ENCODE measurements around the gene BCL11B.

BCL11B gene

GRCh38 chr14:99159341-99160340 lies 112.4 kb downstream of the BCL11B start:
- no peak for DNase-seq (ENCODE audit: extremely low spot score)
- ChIA-PET CTCF (interaction anchor here (2.0 kb wide), 1 partner anchor 11 kb away, joined by 7 read pairs; no protein-coding TSS in a partner anchor), POLR2A (no interaction called here)
- TF ChIP-seq CTCF (IDR thresholded peaks at IDR 0.05; ENCODE audit: control extremely low read depth, extremely low read depth, low read depth, missing control alignments), result no peak

DNA sequence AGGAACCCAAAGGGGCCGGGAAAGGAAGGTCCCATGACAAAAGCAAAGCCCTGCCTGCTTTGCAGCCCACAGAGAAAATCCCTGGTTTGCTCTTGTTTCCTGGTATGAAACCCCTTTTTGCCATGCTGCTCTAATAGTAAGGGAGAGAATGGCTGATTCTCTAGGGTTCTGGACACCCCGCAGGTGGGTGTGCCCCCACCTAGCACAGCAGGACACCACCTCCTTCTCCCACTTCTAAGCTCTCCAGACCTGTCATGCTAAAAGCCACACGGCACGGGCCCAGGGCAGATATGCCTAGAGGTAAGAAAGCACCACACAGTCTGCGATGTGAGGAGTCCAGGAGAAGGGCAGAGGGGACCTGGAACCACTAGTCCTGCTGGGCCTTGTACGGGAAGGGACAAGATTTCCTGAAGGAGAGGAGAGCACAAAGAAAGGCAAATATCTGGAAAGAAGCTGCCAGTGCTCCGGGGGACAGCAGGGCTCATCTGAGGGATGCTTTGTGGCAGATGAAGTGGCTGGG lies 113.3 kb downstream of the BCL11B start:
- ChIA-PET POLR2A (no interaction called here), CTCF (no interaction called here)
- no peak for TF ChIP-seq CTCF (IDR thresholded peaks at IDR 0.05; ENCODE audit: control extremely low read depth, extremely low read depth, low read depth, missing control alignments)
- DNase-seq (ENCODE audit: extremely low spot score), result no peak

DNA sequence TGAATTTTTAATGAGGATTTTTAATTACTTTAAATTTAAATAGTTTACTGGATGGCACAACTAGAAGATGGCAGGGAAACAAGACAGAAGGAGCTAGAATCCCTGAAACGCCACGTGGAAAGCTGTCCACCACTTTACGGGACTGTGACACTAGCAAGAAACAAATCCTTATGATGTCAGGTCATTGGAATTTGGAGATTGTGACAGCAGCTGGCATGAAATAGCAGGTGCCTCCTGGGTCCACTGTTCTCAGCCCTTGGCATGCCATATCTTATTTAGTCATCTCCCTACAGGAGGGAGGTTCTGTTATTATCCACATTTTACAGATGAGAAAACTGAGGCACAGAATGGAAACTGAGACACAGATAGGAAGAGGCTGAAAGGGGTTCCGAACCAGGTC lies 113.8 kb downstream of the BCL11B start:
- POLR2A ChIA-PET, result no interaction called here
- CTCF ChIA-PET, result no interaction called here
- TF ChIP-seq CTCF (IDR thresholded peaks at IDR 0.05; ENCODE audit: control extremely low read depth, extremely low read depth, low read depth, missing control alignments), result no peak
- DNase-seq (ENCODE audit: extremely low spot score), result no peak

DNA sequence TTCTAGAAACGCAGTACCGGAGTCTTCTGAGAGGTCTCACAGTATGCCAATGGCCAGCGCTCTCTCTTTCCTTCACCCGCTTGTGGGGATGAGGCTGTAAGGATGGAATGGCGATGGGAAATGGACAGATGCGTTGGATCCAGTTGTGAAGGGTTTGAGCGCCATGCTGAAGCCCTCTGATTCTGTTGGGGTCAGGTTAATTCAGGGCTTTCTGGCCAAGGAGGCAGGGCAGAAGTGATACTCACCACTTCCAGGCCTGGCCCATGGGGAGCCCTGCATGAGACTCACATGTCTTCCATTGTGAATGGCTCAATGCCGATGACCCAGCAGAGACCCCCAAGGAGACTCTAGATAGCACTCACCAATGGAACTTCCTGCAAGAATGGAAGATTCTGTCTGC lies 114.3 kb downstream of the BCL11B start:
- ChIA-PET POLR2A (no interaction called here), CTCF (no interaction called here)
- no peak for TF ChIP-seq CTCF (IDR thresholded peaks at IDR 0.05; ENCODE audit: control extremely low read depth, extremely low read depth, low read depth, missing control alignments)
- DNase-seq (ENCODE audit: extremely low spot score), result no peak

- ChIA-PET CTCF (no interaction called here), POLR2A (no interaction called here)
- DNase-seq (ENCODE audit: extremely low spot score), result no peak
- no peak for TF ChIP-seq CTCF (IDR thresholded peaks at IDR 0.05; ENCODE audit: control extremely low read depth, extremely low read depth, low read depth, missing control alignments)
These were observed 114.8 kb downstream of the BCL11B start for GRCh38 chr14:99157246-99157645.

GRCh38 chr14:99156814-99157213 lies 115.2 kb downstream of the BCL11B start:
- POLR2A ChIA-PET, result no interaction called here

More at GRCh38 chr14:99156814-99157213, 115.2 kb downstream of the BCL11B start:
- CTCF ChIA-PET, result no interaction called here
- no peak for TF ChIP-seq CTCF (IDR thresholded peaks at IDR 0.05; ENCODE audit: control extremely low read depth, extremely low read depth, low read depth, missing control alignments)
- DNase-seq (ENCODE audit: extremely low spot score), result no peak

Data from GM10248 (cell line).